Mononuclear cell (primary cell): ENCODE measurements around the gene PDCL2. TPM values are rescaled to one million over a fixed set of nuclear protein-coding genes. Genes with fewer than 3 reads are reported as not detected.

Source experiments
- H3K27me3 ChIP-seq: 2 replicates; pipeline ENCODE4 v1.6.0; 2011; ENCODE audit warnings: low read length, control low read depth; ENCODE audit not compliant: insufficient read depth
- H3K4me1 ChIP-seq: 2 replicates; pipeline ENCODE4 v1.5.1; 2011; ENCODE audit warnings: mild to moderate bottlenecking, low read length, control low read depth; ENCODE audit not compliant: insufficient read depth
- H3K4me3 ChIP-seq: 2 replicates; pipeline ENCODE4 v1.5.1; 2011; ENCODE audit warnings: mild to moderate bottlenecking, low read length, moderate library complexity
- H3K9me3 ChIP-seq: 2 replicates; pipeline ENCODE4 v1.5.1; 2011; ENCODE audit warnings: low read depth, mild to moderate bottlenecking, control low read depth, low read length
- total RNA-seq: library from RNA; depleted of rRNA; stranded (reverse); fragments of >200 nt; gene quantifications from one replicate; pipeline ENCODE4 v1.2.3, GENCODE V29; 2012

Gene PDCL2
- total RNA-seq, 1 donor, result not detected

DNA sequence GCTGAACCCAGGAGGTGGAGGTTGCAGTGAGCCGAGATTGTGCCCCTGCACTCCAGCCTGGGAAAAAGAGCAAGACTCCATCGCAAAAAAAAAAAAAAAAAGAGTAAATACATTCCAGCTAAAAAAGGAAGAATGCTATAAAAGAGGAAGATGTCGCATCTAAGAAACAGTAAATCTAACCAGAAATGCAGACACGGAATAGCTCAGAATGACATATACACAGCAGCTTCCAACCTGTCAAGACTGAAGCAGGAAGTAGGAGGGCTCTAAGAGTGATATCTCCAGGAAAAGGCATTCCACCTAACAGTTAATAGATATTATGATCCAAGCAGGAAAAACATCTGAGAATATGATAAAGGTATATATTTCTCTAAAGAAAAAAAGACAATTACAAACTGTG lies 61.4 kb downstream of the PDCL2 start:
- H3K27me3 ChIP-seq, result no peaks in the 10 kb centered on the region
- H3K9me3 ChIP-seq, result no peaks in the 10 kb centered on the region
- no peaks in the 10 kb centered on the region for H3K4me1 ChIP-seq
- H3K4me3 ChIP-seq, result no peak overlapping the region

GRCh38 chr4:55530167-55530566 lies 61.9 kb downstream of the PDCL2 start:
- Histone ChIP-seq H3K9me3 (no peaks in the 10 kb centered on the region), H3K4me3 (no peak overlapping the region), H3K4me1 (no peaks in the 10 kb centered on the region), H3K27me3 (no peaks in the 10 kb centered on the region)

GRCh38 chr4:55528491-55528890 lies 63.6 kb downstream of the PDCL2 start:
- H3K9me3 ChIP-seq, result no peaks in the 10 kb centered on the region
- no peaks in the 10 kb centered on the region for H3K4me1 ChIP-seq
- H3K4me3 ChIP-seq, result no peak overlapping the region
- no peaks in the 10 kb centered on the region for H3K27me3 ChIP-seq

DNA sequence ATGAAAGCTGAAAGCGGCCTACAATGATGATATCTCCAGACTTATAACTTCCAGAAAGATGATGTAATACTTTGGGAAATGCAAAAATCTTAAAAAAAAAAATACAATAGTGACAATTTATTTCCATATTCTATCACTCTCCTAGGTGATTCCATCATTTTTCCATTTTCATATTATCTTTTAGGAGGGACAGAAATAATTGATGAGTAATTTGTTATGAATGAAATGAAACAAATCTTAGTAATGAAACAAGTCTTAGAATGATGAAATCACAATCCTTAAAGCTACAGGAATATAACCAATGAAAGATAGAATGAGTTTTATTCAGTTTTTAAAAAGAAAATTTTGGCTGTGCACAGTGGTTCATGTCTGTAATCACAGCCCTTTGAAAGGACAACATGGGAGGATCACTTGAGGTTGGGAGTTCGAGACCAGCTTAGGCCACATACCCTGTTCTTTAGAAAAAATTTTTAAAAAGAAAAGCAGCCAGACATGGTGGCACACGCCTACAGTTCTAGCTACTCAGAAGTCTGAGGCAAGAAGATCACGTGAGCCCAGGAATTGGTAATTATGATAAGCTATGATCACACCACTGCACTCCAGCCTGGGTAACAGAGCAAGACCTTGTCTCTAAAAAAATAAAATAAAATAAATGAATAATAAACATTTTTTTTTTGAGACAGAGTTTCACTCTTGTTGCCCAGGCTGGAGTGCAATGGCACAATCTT lies 67.0 kb downstream of the PDCL2 start:
- no peak overlapping the region for H3K4me3 ChIP-seq
- H3K9me3 ChIP-seq, result no peaks in the 10 kb centered on the region
- H3K27me3 ChIP-seq, result no peaks in the 10 kb centered on the region
- no peaks in the 10 kb centered on the region for H3K4me1 ChIP-seq

DNA sequence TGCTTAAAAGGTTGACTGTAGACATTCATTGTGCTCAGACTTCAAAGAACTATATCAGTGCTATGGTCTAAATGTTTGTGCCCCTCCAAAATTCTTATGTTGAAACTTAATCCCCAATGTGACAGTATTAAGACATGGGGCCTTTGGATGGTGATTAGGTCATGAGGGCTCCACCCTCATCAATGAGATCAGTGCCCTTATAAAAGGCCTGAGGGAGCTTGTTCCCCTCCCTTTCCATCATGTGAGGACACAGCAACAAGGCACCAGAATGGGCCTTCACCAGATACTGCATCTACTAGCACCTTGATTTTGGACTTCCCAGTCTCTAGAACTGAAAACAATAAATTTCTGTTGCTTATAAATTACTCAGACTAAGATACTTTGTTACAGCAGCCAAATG lies 73.6 kb downstream of the PDCL2 start:
- Histone ChIP-seq H3K4me3 (no peak overlapping the region), H3K9me3 (no peaks in the 10 kb centered on the region), H3K27me3 (no peaks in the 10 kb centered on the region), H3K4me1 (no peaks in the 10 kb centered on the region)

- no peak overlapping the region for H3K4me3 ChIP-seq
- no peaks in the 10 kb centered on the region for H3K9me3 ChIP-seq
- H3K4me1 ChIP-seq, result no peaks in the 10 kb centered on the region
- no peaks in the 10 kb centered on the region for H3K27me3 ChIP-seq
These were observed 74.4 kb downstream of the PDCL2 start for GRCh38 chr4:55517526-55518229.

- H3K4me3 ChIP-seq, result no peak overlapping the region
- H3K9me3 ChIP-seq, result no peaks in the 10 kb centered on the region
- H3K27me3 ChIP-seq, result no peaks in the 10 kb centered on the region
- peaks cover 4% of the 10 kb centered on the region for H3K4me1 ChIP-seq
These were observed 79.0 kb downstream of the PDCL2 start for GRCh38 chr4:55512922-55513571.

- H3K4me1 ChIP-seq, result peaks cover 4% of the 10 kb centered on the region
- no peaks in the 10 kb centered on the region for H3K9me3 ChIP-seq
- no peaks in the 10 kb centered on the region for H3K27me3 ChIP-seq
- H3K4me3 ChIP-seq, result no peak overlapping the region
These were observed 80.0 kb downstream of the PDCL2 start for GRCh38 chr4:55512077-55512476.

- peaks cover 4% of the 10 kb centered on the region for H3K4me1 ChIP-seq
- no peaks in the 10 kb centered on the region for H3K9me3 ChIP-seq
- no peak overlapping the region for H3K4me3 ChIP-seq
- H3K27me3 ChIP-seq, result no peaks in the 10 kb centered on the region
These were observed 81.4 kb downstream of the PDCL2 start for GRCh38 chr4:55510685-55511084.

- Histone ChIP-seq H3K4me3 (no peak overlapping the region), H3K4me1 (peaks cover 4% of the 10 kb centered on the region), H3K27me3 (no peaks in the 10 kb centered on the region)
These were observed 82.8 kb downstream of the PDCL2 start for GRCh38 chr4:55509266-55509665.

GRCh38 chr4:55507612-55508011 lies 84.4 kb downstream of the PDCL2 start:
- H3K4me3 ChIP-seq, result no peak overlapping the region
- H3K9me3 ChIP-seq, result no peaks in the 10 kb centered on the region
- H3K27me3 ChIP-seq, result no peaks in the 10 kb centered on the region
- peaks cover 4% of the 10 kb centered on the region for H3K4me1 ChIP-seq

More at GRCh38 chr4:55509266-55509665, 82.8 kb downstream of the PDCL2 start:
- H3K9me3 ChIP-seq, result no peaks in the 10 kb centered on the region

Other genes with a start within 250 kb of the PDCL2 start
- 2.7 TPM for gene SRD5A3, start 246.0 kb downstream of the PDCL2 start, total RNA-seq
- 48.4 TPM for gene TMEM165, start 196.3 kb downstream of the PDCL2 start, total RNA-seq
- gene CLOCK, start 45.3 kb downstream of the PDCL2 start, total RNA-seq, result 8.2 TPM
- gene NMU, start 44.1 kb upstream of the PDCL2 start, total RNA-seq, result not detected
- not detected for gene EXOC1L, start 227.5 kb upstream of the PDCL2 start, total RNA-seq